ENCODE measurements around the gene AGO4.
"Not testable (repeated sequence)": the region's sequence is repeated elsewhere in the genome, so short reads cannot be mapped to it uniquely, and the experiment has no call there.

AGO4 gene

GRCh38 chr1:35863881-35864625, 56.2 kb downstream of the AGO4 start:
- no peak for DNase-seq

- no peak for DNase-seq
Observed at GRCh38 chr1:35864813-35865212, 57.0 kb downstream of the AGO4 start.

DNA sequence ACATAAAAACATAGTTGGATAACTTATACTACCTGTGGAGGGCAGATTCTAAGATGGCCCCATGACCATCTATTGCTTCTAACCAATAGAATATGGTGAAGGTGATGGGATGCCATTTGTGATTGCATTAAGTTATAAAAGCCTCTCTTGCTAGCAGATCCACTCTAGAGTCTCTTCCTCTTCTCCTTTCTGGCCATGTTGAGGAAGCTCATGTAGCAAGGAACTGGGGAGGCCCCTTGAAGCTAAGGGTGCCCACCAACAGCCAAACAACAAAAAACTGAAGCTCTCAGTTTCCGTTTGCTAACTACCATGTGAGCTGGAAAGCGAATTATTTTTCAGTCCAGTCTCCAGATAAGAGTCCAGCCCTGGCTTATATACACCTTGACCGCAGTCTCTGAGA, 59.2 kb downstream of the AGO4 start:
- no peak for DNase-seq

DNA sequence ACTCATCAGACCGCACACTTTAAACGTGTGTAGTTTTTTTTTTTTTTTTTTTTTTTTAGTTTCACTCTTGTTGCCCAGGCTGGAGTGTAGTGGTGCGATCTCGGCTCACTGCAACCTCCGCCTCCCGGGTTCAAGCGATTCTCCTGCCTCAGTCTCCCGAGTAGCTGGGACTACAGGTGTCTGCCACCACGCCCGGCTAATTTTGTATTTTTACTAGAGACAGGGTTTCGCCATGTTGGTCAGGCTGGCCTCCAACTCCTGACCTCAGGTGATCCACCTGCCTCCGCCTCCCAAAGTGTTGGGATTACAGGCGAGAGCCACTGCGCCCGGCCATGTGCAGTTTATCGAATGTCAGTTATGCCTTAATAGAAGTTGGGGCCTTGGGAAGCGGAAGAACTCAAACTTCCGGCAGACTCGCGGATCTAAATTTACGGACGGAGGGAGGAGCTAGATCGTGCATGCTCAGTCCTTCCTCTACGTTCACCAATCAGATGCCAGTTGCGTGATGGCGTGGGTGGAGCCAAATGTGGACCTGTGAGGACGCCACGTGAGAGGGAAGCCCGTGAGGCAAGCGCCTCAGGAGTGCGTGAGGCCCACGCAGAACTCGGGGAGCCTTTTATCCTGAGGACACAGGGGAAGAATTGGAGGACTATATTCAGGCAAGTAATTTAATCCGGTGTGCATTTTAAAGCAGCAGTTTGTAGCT, 61.6 kb downstream of the AGO4 start:
- not testable (repeated sequence) for DNase-seq

- no peak for DNase-seq
Observed at GRCh38 chr1:35870651-35871309, 63.0 kb downstream of the AGO4 start.

DNA sequence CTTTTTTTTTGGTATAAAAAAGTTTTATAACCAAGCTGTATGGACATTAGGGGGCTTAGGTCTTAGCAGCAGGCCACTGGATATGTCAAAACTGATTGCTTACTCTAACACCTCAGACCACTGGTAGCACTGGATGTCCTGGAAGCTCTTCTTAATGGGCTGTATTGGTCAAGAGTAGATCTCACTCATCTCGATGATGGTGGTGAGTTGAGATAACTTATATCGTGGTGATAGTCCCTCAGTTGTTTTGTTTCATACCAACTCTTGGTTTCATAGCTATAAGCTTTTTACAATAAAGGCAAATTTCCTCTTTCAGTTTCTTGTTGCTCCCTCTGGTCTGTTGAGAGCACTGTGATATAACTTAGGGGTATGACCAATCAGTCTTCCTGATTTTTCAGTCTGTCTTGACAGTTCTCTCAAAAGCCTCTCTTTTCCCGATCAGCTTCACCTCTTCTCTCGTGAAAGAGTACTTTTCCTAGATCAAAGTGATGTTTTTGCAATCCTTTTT, 65.5 kb downstream of the AGO4 start:
- DNase-seq = no peak

DNA sequence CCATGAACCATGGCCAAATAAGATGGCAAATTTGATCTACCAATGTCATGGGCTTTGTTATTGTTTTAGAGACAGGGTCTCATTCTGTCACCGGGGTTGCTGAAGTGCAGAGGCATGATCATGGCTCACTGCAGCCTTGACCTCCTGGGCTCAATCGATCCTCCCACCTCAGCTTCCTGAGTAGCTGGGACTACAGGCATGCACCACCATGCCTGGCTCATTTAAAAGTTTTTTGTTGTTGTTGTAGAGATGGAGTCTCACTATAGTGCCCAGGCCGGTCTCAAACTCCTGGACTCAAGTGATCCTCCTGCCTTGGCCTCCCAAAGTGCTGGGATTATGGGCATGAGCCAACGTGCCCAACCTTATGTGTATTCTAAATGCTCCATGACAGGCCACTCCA, 66.3 kb downstream of the AGO4 start:
- not testable (repeated sequence) for DNase-seq

- no peak for DNase-seq
Observed at GRCh38 chr1:35876988-35877387, 69.2 kb downstream of the AGO4 start.

DNA sequence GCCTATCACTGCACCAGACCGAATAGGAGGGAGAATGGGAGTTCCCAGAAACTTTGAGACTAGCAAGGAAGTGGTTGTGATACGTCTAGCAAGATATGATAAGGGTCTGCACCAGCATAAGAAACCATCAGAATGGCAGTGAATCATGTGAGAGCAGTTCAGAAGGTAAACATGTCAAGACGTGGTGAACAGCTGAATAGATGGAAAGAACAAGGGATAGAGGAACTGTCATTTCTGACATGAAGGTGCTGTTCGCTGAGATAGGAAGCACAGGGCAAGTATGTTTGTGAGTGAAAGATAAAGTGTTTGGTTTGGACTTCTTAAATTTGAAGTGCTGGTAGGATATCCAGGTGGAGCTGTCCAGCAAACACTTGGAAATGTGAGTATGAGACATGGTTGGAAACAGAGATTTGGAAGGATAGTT, 74.0 kb downstream of the AGO4 start:
- DNase-seq = no peak

- peak in 1 of 51 donors; percentile 40 for DNase-seq
Observed at GRCh38 chr1:35882586-35882944, 74.7 kb downstream of the AGO4 start.

DNA sequence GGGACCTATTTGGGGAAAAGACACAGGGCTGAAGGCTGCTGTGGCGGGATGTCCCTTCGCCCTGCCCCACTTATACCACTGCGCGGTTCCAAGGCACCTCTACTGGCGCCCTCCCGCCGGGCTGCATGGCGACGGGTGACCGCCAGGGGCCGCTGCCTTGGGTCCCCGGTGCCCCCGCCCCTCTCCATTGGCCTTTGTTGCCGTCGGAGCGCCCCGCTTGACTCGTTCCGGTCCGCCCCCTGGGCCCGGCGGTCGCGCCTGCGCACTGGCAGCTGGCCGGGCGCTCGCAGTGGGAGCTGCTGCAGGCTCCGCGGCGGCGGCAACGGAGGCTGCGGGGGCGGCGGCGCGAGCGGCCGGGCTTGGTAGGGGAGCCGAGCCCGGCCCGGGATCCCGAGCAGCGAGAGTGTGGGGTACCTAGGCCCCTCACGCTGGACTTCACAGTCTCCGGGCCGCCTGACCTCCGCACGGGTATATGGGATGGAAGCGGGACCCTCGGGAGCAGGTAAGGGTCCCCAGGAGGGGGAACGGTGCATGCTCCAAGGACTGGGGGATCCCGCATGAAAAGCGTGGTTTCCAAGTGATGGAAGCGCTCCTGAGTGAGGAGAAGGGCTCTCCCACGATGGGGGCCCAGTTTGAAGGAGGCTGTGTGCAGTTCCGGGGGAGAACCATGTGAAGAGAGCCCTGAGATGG, 75.3 kb downstream of the AGO4 start, which contains the start of gene AGO1:
Gene AGO1 (plus strand): TSS at position 265 of the 690 bp plus-strand sequence. CDS start 213 bp downstream, at position 478.
- peak; percentile 26 to 97 (median 90) for DNase-seq

- peak in 38 of 51 donors; percentile 9 to 62 (median 34) for DNase-seq
Observed at GRCh38 chr1:35883635-35884101, 75.9 kb downstream of the AGO4 start.

- no peak for DNase-seq
Observed at GRCh38 chr1:35884934-35885333, 77.1 kb downstream of the AGO4 start.

DNA sequence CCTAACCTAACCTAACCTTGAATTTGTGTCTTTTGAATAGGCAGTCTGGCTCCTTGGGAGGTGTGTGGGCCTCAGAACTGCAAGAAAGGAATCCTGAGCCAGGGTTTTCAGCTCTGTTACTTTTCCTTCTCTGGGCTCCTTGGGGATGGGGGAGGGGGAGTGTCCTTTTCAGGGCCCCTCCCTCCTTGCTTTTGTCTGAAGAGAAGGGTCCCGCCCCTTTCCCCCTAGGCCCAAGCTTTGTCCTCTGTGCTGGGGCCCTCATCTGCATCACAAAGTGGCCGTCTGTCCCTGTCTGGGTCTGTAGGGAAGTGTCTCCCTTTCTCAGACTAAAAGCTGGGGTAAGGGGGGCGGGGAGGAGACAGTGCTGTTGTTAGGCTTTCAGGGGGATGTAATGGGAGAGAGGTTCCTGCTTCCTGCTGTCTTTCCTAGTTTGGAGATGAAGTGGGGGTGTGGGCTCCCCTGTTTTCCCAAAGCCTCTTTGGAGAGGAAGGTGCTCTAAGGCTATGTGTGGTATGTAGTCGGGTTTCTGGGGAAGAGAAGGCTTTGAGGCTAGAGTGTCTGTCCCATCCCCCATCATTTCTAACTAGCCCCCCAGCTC, 78.2 kb downstream of the AGO4 start:
- peak in 7 of 51 donors; percentile 5 to 19 (median 11) for DNase-seq

- peak in 1 of 51 donors; percentile 4 for DNase-seq
Observed at GRCh38 chr1:35886577-35887431, 79.0 kb downstream of the AGO4 start.

DNA sequence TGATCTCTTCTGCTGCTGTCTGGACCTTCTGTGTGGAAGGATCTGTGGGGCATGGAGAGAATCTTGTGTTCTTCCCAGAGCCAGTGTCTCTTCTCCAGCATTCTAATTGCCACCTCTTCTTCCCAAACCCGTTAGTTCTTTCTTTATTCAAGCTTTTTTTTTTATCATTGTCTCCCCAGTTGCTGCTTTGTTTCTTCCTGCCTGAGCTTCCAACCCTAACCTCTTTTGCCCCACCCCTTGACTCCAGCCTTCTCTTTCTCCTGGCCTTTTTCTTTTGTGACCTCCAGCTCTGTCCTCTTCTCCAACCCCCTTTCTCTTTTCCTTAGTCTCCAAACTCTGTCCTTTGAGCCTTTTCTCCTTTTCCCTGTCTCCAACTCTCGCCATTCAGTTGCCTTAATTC, 79.7 kb downstream of the AGO4 start:
- DNase-seq = no peak

- DNase-seq = no peak
Observed at GRCh38 chr1:35888255-35888654, 80.4 kb downstream of the AGO4 start.

- DNase-seq = not testable (repeated sequence)
Observed at GRCh38 chr1:35888981-35889380, 81.2 kb downstream of the AGO4 start.

DNA sequence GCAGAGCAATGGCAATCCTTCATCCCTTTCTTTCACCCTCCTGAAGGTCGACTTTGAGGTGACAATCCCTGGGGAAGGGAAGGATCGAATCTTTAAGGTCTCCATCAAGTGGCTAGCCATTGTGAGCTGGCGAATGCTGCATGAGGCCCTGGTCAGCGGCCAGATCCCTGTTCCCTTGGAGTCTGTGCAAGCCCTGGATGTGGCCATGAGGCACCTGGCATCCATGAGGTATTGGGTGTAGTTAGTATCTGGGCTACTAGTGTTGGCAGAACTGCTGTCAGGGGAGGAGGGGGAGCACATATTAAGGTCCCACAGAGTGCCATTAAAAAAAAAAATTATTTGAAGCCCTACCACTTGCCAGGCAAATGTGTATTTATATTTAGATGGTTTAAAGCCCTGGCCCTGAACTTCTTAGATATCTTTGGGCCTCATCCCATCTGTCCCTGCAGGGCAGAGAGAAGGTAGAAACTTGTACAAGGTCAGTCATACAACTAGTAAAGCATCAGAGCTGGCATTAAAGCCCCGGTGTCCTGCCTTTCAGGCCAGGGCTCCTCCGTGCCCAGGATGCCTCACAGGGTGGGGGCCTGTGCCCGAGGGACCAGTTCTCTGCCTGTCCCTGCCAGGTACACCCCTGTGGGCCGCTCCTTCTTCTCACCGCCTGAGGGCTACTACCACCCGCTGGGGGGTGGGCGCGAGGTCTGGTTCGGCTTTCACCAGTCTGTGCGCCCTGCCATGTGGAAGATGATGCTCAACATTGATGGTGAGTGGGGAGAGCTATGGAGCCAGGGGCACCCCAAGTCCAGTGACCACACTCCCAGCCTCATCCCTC, 85.4 kb downstream of the AGO4 start:
- no peak for DNase-seq
